GM12891 (cell line): ENCODE measurements around the gene APOL3.

Experiments
- POLR2A ChIP-seq: IDR thresholded peaks from 2 replicates; pipeline ENCODE4 v1.6.1; 2011; ENCODE audit warnings: low read depth, low read length, control low read depth
- TAF1 ChIP-seq: IDR thresholded peaks from 2 replicates; pipeline ENCODE4 v1.6.1; 2011; ENCODE audit warnings: low read depth, low read length, control low read depth

- no peak for TF ChIP-seq POLR2A
- no peak for TF ChIP-seq TAF1
Observed at GRCh38 chr22:36141481-36141880, 19.1 kb downstream of the APOL3 start.
